CD4-positive, alpha-beta T cell (primary cell): ENCODE measurements around the gene ORAI3. TPM values are rescaled to one million over a fixed set of nuclear protein-coding genes. Genes with fewer than 3 reads are reported as not detected.

Source experiments
- ATAC-seq: fragments of 200-7000 bp; cut with Tn5 transposase; one replicate; pipeline ENCODE4 v1.10.0; 2022; ENCODE audit warnings: mild to moderate bottlenecking; ENCODE audit not compliant: poor library complexity
- CTCF ChIA-PET: fragments of 350-600 bp; sonication (Branson Sonifier 250); formaldehyde crosslinking; loops from one replicate; lab custom pipeline; 2021; ENCODE audit warnings: antibody characterized with exemption, inconsistent platforms; lab: Charles Lee
- POLR2A ChIA-PET: fragments of 350-600 bp; sonication (Branson Sonifier 250); formaldehyde crosslinking; loops from one replicate; lab custom pipeline; 2021; ENCODE audit warnings: antibody characterized with exemption, inconsistent platforms; lab: Charles Lee
- DNase-seq, 14 experiments: peaks; one replicate each; pipeline ENCODE4 v3.0.0-alpha.2; 2013 to 2020; ENCODE audit warnings: mixed read lengths in 2 of 14
- H3K27ac ChIP-seq, 2 donors: one replicate each; pipeline versions ENCODE4 v1.5.1 to v1.7.0; 2013; ENCODE audit warnings: low read length in 2 of 2, low read depth in 1 of 2, mild to moderate bottlenecking in 1 of 2
- H3K27me3 ChIP-seq, 2 experiments: 1 replicate in 1 of 2; 2 replicates in 1 of 2; pipeline versions ENCODE4 v1.6.1 to v1.7.0; 2013; ENCODE audit warnings: low read length in 2 of 2, control low read depth in 1 of 2, mild to moderate bottlenecking in 1 of 2, moderate library complexity in 1 of 2; ENCODE audit not compliant: insufficient read depth in 2 of 2, control insufficient read depth in 1 of 2
- H3K36me3 ChIP-seq: one replicate; pipeline ENCODE4 v1.6.1; 2013; ENCODE audit warnings: low read length, control low read depth; ENCODE audit not compliant: insufficient read depth
- H3K4me1 ChIP-seq: one replicate; pipeline ENCODE4 v1.6.1; 2013; ENCODE audit warnings: low read length, control low read depth; ENCODE audit not compliant: insufficient read depth
- H3K4me3 ChIP-seq: one replicate; pipeline ENCODE4 v1.5.1; 2013; ENCODE audit warnings: mild to moderate bottlenecking, low read length, moderate library complexity
- H3K9me3 ChIP-seq, 2 experiments: 1 replicate in 1 of 2; 2 replicates in 1 of 2; pipeline versions ENCODE4 v1.6.1 to v1.7.0; 2013; ENCODE audit warnings: low read length in 2 of 2, mild to moderate bottlenecking in 2 of 2, control low read depth in 1 of 2, moderate library complexity in 1 of 2; ENCODE audit not compliant: control insufficient read depth in 1 of 2, insufficient read depth in 1 of 2
- H3K27ac Mint-ChIP-seq: one replicate; pipeline ENCODE4 v1.8.0; 2020; ENCODE audit warnings: mixed read lengths
- H3K27me3 Mint-ChIP-seq: one replicate; pipeline ENCODE4 v1.8.0; 2021; ENCODE audit warnings: mixed read lengths
- H3K36me3 Mint-ChIP-seq: one replicate; pipeline ENCODE4 v1.8.0; 2021; ENCODE audit warnings: low read depth, mixed read lengths
- H3K4me1 Mint-ChIP-seq: one replicate; pipeline ENCODE4 v1.8.0; 2021; ENCODE audit warnings: low read depth, mixed read lengths
- H3K4me3 Mint-ChIP-seq: one replicate; pipeline ENCODE4 v1.8.0; 2020; ENCODE audit warnings: mild to moderate bottlenecking, mixed read lengths
- H3K9me3 Mint-ChIP-seq: one replicate; pipeline ENCODE4 v1.8.0; 2020; ENCODE audit warnings: mixed read lengths
- CTCF ChIP-seq: fragments of 200-600 bp; IDR thresholded peaks from one replicate; pipeline ENCODE4 v1.8.0; 2022; ENCODE audit warnings: antibody characterized with exemption, mild to moderate bottlenecking
- intact Hi-C, 2 experiments: fragments of 100-400 bp; cut with DNase I in 1 of 2; cut with micrococcal nuclease in 1 of 2; formaldehyde crosslinking; loops; one replicate each; pipeline versions ENCODE4 v1.15.1 to v1.9.0; 2023 to 2025; cut with DNase I, micrococcal nuclease
- total RNA-seq, 174 experiments: library from RNA in 2 of 174; stranded (reverse) in 2 of 174; gene quantifications; one replicate each; pipeline ENCODE4 v1.2.3 and lab custom pipeline; 2021 to 2026

ORAI3 gene
- total RNA-seq, 2 experiments from 2014 or later, result 3.0 to 4.5 TPM

- no peak overlapping the region for H3K4me3 ChIP-seq
- Mint-ChIP-seq H3K4me1 (peaks cover 40% of the 10 kb centered on the region), H3K36me3 (peaks cover 26% of the 10 kb centered on the region), H3K4me3 (peak overlapping the region; percentile 25), H3K27me3 (no peaks in the 10 kb centered on the region), H3K27ac (peak overlapping the region; percentile 30), H3K9me3 (no peaks in the 10 kb centered on the region)
- no peaks in the 10 kb centered on the region for H3K27me3 ChIP-seq
- DNase-seq (no peak), ATAC-seq (no peak)
- POLR2A ChIA-PET, result interaction anchor here (0.7 kb wide), 1 partner anchor 119 kb away, joined by 3 read pairs; the partner anchor contains the start of gene ZNF668
- H3K9me3 ChIP-seq, result peaks cover 0 to 6% of the 10 kb centered on the region in 2 experiments
- TF ChIP-seq CTCF, result no peak
- H3K36me3 ChIP-seq, result peaks cover 13% of the 10 kb centered on the region
- intact Hi-C loops, result loop anchor here (1.0 to 10.0 kb wide), 3 partner anchors 30 to 910 kb away; partner anchors contain the start of genes ZNF646 (in 1 of the 2) and ZNF668 (in 1 of the 2)
- CTCF ChIA-PET, result interaction anchor here (3.4 kb wide), 1 partner anchor 13 kb away, joined by 14 read pairs; no protein-coding TSS in a partner anchor
- no peak overlapping the region for H3K27ac ChIP-seq
- H3K4me1 ChIP-seq, result peaks cover 47% of the 10 kb centered on the region
Observed at GRCh38 chr16:30954993-30955392, 6.1 kb downstream of the ORAI3 start.

GRCh38 chr16:30956601-30957455, 8.0 kb downstream of the ORAI3 start:
- peaks cover 37% of the 10 kb centered on the region for H3K4me1 ChIP-seq
- no peak for TF ChIP-seq CTCF
- Mint-ChIP-seq H3K27ac (peak overlapping the region; percentile 97), H3K9me3 (no peaks in the 10 kb centered on the region), H3K36me3 (peaks cover 44% of the 10 kb centered on the region), H3K4me1 (peaks cover 39% of the 10 kb centered on the region), H3K27me3 (no peaks in the 10 kb centered on the region), H3K4me3 (peak overlapping the region; percentile 97)
- peak; percentile 72 to 93 (median 83) for DNase-seq
- ATAC-seq, result peak; percentile 55
- H3K27me3 ChIP-seq, result no peaks in the 10 kb centered on the region
- CTCF ChIA-PET, result interaction anchor here (1.0 kb wide), 2 partner anchors 185 to 186 kb away, joined by 3 read pairs; no protein-coding TSS in a partner anchor
- peaks cover 31% of the 10 kb centered on the region for H3K36me3 ChIP-seq
- peaks cover 0 to 6% of the 10 kb centered on the region in 2 experiments for H3K9me3 ChIP-seq
- H3K27ac ChIP-seq, result peak overlapping the region; percentile 95
- peak overlapping the region; percentile 82 for H3K4me3 ChIP-seq
- POLR2A ChIA-PET, result interaction anchor here (0.6 to 2.1 kb wide), 8 partner anchors 8 to 298 kb away, joined by 3 to 9 read pairs (median 4); partner anchors contain the start of genes FBRS, KAT8, ORAI3 and ZNF646
- intact Hi-C loops, result loop anchor here (1.0 to 10.0 kb wide), 8 partner anchors 34 to 908 kb away; partner anchors contain the start of genes FBXL19 (in 1 of the 2), STX4 (in 1 of the 2), ZNF646 (in 1 of the 2) and ZNF668 (in 1 of the 2)

GRCh38 chr16:30957456-30958174, 8.7 kb downstream of the ORAI3 start, which contains the start of gene SETD1A:
Gene SETD1A (plus strand): TSS chr16:30957754. CDS start chr16:30958732, 978 bp downstream.
- H3K27ac Mint-ChIP-seq, result peak within 1 kb of the TSS; percentile 97
- ATAC-seq (peak; percentile 86), DNase-seq (peak; percentile 94 to 99 (median 97))
- H3K9me3 ChIP-seq, result peaks cover 0 to 6% of the 10 kb centered on the region in 2 experiments
- peak within 1 kb of the TSS; percentile 97 for H3K4me3 Mint-ChIP-seq
- no peaks in the 10 kb centered on the region for H3K9me3 Mint-ChIP-seq
- H3K27ac ChIP-seq, result peak within 1 kb of the TSS; percentile 95
- intact Hi-C loops, result loop anchor here (1.0 to 10.0 kb wide), 8 partner anchors 34 to 907 kb away; partner anchors contain the start of genes FBXL19 (in 1 of the 2), STX4 (in 1 of the 2), ZNF646 (in 1 of the 2) and ZNF668 (in 1 of the 2)
- POLR2A ChIA-PET, result interaction anchor here (0.6 to 2.1 kb wide), 8 partner anchors 9 to 299 kb away, joined by 3 to 9 read pairs (median 4); partner anchors contain the start of genes FBRS, KAT8, ORAI3 and ZNF646
- peak within 1 kb of the TSS; percentile 82 for H3K4me3 ChIP-seq
- H3K36me3 ChIP-seq, result peaks cover 38% of the 10 kb centered on the region
- H3K27me3 Mint-ChIP-seq, result no peaks in the 10 kb centered on the region
- TF ChIP-seq CTCF, result no peak
- H3K27me3 ChIP-seq, result no peaks in the 10 kb centered on the region
- H3K36me3 Mint-ChIP-seq, result peaks cover 52% of the 10 kb centered on the region
- CTCF ChIA-PET, result interaction anchor here (1.0 kb wide), 1 partner anchor 185 kb away, joined by 3 read pairs; no protein-coding TSS in a partner anchor
- H3K4me1 Mint-ChIP-seq, result peaks cover 39% of the 10 kb centered on the region
- H3K4me1 ChIP-seq, result peaks cover 37% of the 10 kb centered on the region
